Esophagus squamous epithelium (tissue), 5 donors: ENCODE measurements around the gene MFSD12. TPM values are rescaled to one million over a fixed set of nuclear protein-coding genes. Genes with fewer than 3 reads are reported as not detected.
A peak's percentile ranks its signal among the peaks of the same experiment; 100 is the strongest.
"Not testable (repeated sequence)": the region's sequence is repeated elsewhere in the genome, so short reads cannot be mapped to it uniquely, and the experiment has no call there.

Source experiments
- DNase-seq: peaks from one replicate; lab custom pipeline; 2025; lab: John Stamatoyannopoulos, UW
- H3K27ac ChIP-seq, 4 donors: fragments of 200-600 bp; sonication (generic); one replicate each; pipeline ENCODE4 v1.5.1; 2016 to 2019; ENCODE audit warnings: mild to moderate bottlenecking in 1 of 4
- H3K27me3 ChIP-seq, 4 donors: fragments of 200-600 bp; sonication (generic); 1 replicate in 3 of 4; 2 replicates in 1 of 4; pipeline versions ENCODE4 v1.5.1 to v1.6.0; 2017 to 2021; ENCODE audit warnings: antibody characterized with exemption in 1 of 4
- H3K36me3 ChIP-seq, 3 donors: fragments of 200-600 bp; sonication (generic); one replicate each; pipeline ENCODE4 v1.5.1; 2016 to 2019
- H3K4me1 ChIP-seq, 3 donors: fragments of 200-600 bp; sonication (generic); one replicate each; pipeline ENCODE4 v1.5.1; 2017 to 2019
- H3K4me3 ChIP-seq, 4 donors: fragments of 200-600 bp; sonication (generic); 1 replicate in 3 of 4; 2 replicates in 1 of 4; pipeline ENCODE4 v1.5.1; 2016 to 2019; ENCODE audit warnings: mild to moderate bottlenecking in 2 of 4, moderate library complexity in 1 of 4
- H3K9me3 ChIP-seq, 3 donors: fragments of 200-600 bp; sonication (generic); one replicate each; pipeline ENCODE4 v1.5.1; 2016 to 2019
- CTCF ChIP-seq, 6 experiments: fragments of 450-650 bp in 4 of 6; fragments of 200-600 bp in 2 of 6; sonication (generic) in 2 of 6; IDR thresholded peaks; one replicate each; pipeline ENCODE4 v1.5.1; 2016 to 2019; ENCODE audit warnings: antibody characterized with exemption in 6 of 6, mild to moderate bottlenecking in 4 of 6, moderate library complexity in 4 of 6
- POLR2A ChIP-seq, 4 donors: fragments of 450-650 bp; IDR thresholded peaks; one replicate each; pipeline ENCODE4 v1.6.1; 2017; ENCODE audit warnings: antibody characterized with exemption in 4 of 4, mild to moderate bottlenecking in 4 of 4, moderate library complexity in 3 of 4
- WGBS, 2 donors: methylation state at CpG; one replicate each; pipeline ENCODE4 v1.1.5; 2018; 5-methylcytosine and 5-hydroxymethylcytosine counted together
- intact Hi-C: fragments of 100-400 bp; cut with DNase I; formaldehyde crosslinking; loops from one replicate; pipeline ENCODE4 v1.15.0; 2022
- total RNA-seq, 4 donors: library from RNA; depleted of rRNA; stranded (reverse); fragments of >200 nt; gene quantifications; one replicate each; pipeline ENCODE4 v1.1.0, GENCODE V29; 2016
- donor health status: DM: yes; HTN: yes; CAD: no.

The MFSD12 gene
- total RNA-seq, 4 donors from 2014 or later = 22.5 to 50.4 (median 37.3) TPM

- Histone ChIP-seq H3K36me3 (no peaks in the 10 kb centered on the region), H3K27ac (peak within 1 kb of the TSS in 3 of 4 donors; percentile 34 to 66 (median 42)), H3K4me1 (peaks cover 5 to 24% (median 11%) of the 10 kb centered on the region in 3 donors), H3K27me3 (peaks cover 0 to 30% (median 7%) of the 10 kb centered on the region in 4 donors), H3K9me3 (no peaks in the 10 kb centered on the region), H3K4me3 (peak within 1 kb of the TSS in 3 of 4 donors; percentile 40 to 62 (median 43))
- 0 to 26% methylated on average over 5 to 7 of the region's 84 CpGs for WGBS, 2 donors
- no peak for DNase-seq
- TF ChIP-seq CTCF (IDR thresholded peaks at IDR 0.05) = no peak
- no peak for TF ChIP-seq POLR2A (IDR thresholded peaks at IDR 0.05)
- intact Hi-C loops = no loop called here
These were observed 28.1 kb upstream of the MFSD12 start, which contains the start of gene GIPC3 for GRCh38 chr19:3585301-3586126. Gene GIPC3 (plus strand): TSS chr19:3585478. CDS start chr19:3585598, 120 bp downstream.

DNA sequence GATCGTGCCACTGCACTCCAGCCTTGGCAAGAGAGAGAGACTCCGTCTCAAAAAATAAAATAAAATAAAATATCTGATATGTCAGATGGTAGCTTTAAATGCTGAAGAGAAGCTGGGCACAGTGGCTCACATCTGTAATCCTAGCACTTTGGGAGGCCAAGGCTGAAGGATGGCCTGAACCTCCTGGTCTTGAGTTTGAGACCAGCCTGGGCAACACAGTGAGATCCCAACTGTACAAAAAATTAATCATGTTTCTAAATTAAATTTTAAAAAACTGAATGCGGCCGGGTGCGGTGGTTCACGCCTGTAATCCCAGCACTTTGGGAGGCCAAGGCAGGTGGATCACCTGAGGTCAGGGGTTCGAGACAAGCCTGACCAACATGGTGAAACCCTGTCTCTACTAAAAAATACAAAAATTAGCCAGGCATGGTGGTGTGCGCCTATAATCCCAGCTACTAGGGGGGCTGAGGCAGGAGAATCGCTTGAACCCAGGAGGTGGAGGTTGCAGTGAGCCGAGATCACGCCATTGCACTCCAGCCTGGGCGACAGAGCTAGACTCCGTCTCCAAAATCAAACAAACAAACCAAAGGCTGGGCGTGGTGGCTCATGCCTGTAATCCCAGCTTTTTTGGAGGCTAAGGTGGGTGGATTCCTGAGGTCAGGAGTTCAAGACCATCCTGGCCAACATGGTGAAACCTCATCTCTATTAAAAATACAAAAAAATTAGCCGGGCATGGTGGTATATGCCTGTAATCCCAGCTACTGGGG is 26.8 kb upstream of the MFSD12 start:
- WGBS, 2 donors = 79 to 82% methylated on average over 11 to 15 of the region's 15 CpGs
- Histone ChIP-seq H3K4me1 (peaks cover 5 to 31% (median 11%) of the 10 kb centered on the region in 3 donors), H3K27me3 (peaks cover 0 to 30% (median 7%) of the 10 kb centered on the region in 4 donors)
- H3K27ac ChIP-seq, H3K36me3 ChIP-seq, H3K9me3 ChIP-seq, intact Hi-C loops, DNase-seq, H3K4me3 ChIP-seq: not testable (repeated sequence)

GRCh38 chr19:3581792-3582191 is 24.4 kb upstream of the MFSD12 start:
- Histone ChIP-seq H3K27ac (peak overlapping the region in 1 of 4 donors; percentile 4), H3K27me3 (peaks cover 0 to 26% (median 7%) of the 10 kb centered on the region in 4 donors), H3K4me1 (peaks cover 6 to 45% (median 17%) of the 10 kb centered on the region in 3 donors)
- intact Hi-C loops, H3K9me3 ChIP-seq, H3K4me3 ChIP-seq, DNase-seq, H3K36me3 ChIP-seq: not testable (repeated sequence)
- WGBS, 2 donors = 75 to 81% methylated on average over 2 to 3 of the region's 4 CpGs

DNA sequence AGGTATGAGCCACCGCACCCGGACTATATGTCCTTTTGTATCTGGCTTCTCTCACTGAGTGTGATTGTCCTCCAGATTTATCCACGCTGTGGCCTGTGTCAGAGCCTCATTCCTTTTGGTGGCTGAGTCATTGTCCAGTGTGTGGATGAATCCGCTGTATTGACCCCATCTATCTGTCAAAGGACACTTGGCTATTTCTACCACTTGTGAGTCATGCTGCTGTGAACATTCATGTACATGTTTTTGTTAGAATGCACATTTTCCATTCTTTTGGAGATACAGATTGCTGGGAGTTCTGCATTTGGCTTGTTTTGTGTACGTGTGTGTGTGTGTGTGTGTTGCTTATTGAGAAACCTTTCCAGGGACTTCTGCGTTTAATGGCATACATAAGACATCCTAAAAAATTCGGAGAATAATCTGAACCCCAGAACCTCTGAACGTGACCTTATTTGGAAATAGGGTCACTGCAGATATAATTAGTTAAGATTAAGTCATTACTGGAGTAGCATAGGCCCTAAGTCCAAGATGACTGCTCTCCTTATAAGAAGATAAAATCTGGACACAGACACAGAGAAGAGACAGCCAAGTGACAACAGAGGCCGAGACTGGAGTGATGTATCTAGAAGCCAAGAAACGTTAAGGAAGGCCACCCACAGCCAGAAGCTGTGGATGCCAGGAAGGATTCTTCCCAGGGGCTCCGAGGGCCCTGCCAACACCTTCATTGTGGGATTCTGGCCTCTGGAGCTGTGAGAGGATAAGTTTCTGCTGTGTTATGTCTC is 23.0 kb upstream of the MFSD12 start:
- WGBS, 2 donors = 38 to 52% methylated on average over 11 of the region's 11 CpGs
- H3K9me3 ChIP-seq = no peaks in the 10 kb centered on the region
- intact Hi-C loops = no loop called here
- H3K36me3 ChIP-seq = peaks cover 0 to 2% (median 1%) of the 10 kb centered on the region in 3 donors
- no peak for TF ChIP-seq CTCF (IDR thresholded peaks at IDR 0.05)
- H3K4me1 ChIP-seq = peaks cover 15 to 45% (median 23%) of the 10 kb centered on the region in 3 donors
- no peak overlapping the region for H3K4me3 ChIP-seq
- H3K27ac ChIP-seq = peak overlapping the region; percentile 43 to 81 (median 62)
- H3K27me3 ChIP-seq = peaks cover 0 to 12% (median 0%) of the 10 kb centered on the region in 4 donors
- DNase-seq = no peak

DNA sequence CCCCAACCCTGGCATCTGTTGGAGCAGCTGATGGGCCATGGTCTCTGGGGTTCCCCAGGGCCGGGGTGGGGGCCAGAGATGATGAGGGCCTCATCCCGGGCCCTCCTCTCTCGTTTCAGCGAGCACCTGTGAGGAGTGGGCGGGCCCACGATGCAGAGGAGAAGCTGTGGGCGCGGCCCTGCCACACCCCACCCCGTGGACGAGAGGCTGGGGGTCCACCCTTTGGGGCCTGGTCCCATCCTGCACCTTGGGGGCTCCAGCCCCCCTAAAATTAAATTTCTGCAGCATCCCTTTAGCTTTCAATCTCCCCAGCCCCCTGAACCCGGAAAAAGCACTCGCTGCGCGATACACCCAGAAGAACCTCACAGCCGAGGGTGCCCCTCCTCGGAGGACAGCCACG is 21.0 kb upstream of the MFSD12 start:
- intact Hi-C loops = no loop called here
- H3K9me3 ChIP-seq = no peaks in the 10 kb centered on the region
- 36 to 79% methylated on average over 3 to 11 of the region's 17 CpGs for WGBS, 2 donors
- peaks cover 0 to 14% (median 3%) of the 10 kb centered on the region in 3 donors for H3K36me3 ChIP-seq
- peak overlapping the region in 3 of 4 donors; percentile 81 to 91 (median 81) for H3K27ac ChIP-seq
- no peaks in the 10 kb centered on the region for H3K27me3 ChIP-seq
- no peak overlapping the region for H3K4me3 ChIP-seq
- no peak for DNase-seq
- TF ChIP-seq POLR2A (IDR thresholded peaks at IDR 0.05) = no peak
- no peak for TF ChIP-seq CTCF (IDR thresholded peaks at IDR 0.05)
- H3K4me1 ChIP-seq = peaks cover 22 to 60% (median 23%) of the 10 kb centered on the region in 3 donors
